ENCODE data around the gene FAM53B. TPM values are rescaled to one million over a fixed set of nuclear protein-coding genes. Genes with fewer than 3 reads are reported as not detected.
A peak's percentile ranks its signal among the peaks of the same experiment; 100 is the strongest.
"Not testable (repeated sequence)": the region's sequence is repeated elsewhere in the genome, so short reads cannot be mapped to it uniquely, and the experiment has no call there.

Gene FAM53B
- total RNA-seq, 1 donor from 2014 or later, result 27.1 TPM

- DNase-seq (ENCODE audit: low spot score), result no peak
Observed at GRCh38 chr10:124598196-124598595, 146.0 kb downstream of the FAM53B start.

- DNase-seq (ENCODE audit: low spot score), result no peak
Observed at GRCh38 chr10:124597846-124598165, 146.4 kb downstream of the FAM53B start.

- DNase-seq (ENCODE audit: low spot score), result no peak
Observed at GRCh38 chr10:124596962-124597845, 147.0 kb downstream of the FAM53B start.

- DNase-seq (ENCODE audit: low spot score), result no peak
Observed at GRCh38 chr10:124596116-124596785, 147.9 kb downstream of the FAM53B start.

- no peak for DNase-seq (ENCODE audit: low spot score)
Observed at GRCh38 chr10:124595143-124595883, 148.9 kb downstream of the FAM53B start.

- no peak for DNase-seq (ENCODE audit: low spot score)
Observed at GRCh38 chr10:124594240-124594639, 149.9 kb downstream of the FAM53B start.

- DNase-seq (ENCODE audit: low spot score), result no peak
Observed at GRCh38 chr10:124593431-124593985, 150.7 kb downstream of the FAM53B start.

GRCh38 chr10:124592736-124593430, 151.3 kb downstream of the FAM53B start:
- no peak for DNase-seq (ENCODE audit: low spot score)

- DNase-seq (ENCODE audit: low spot score), result no peak
Observed at GRCh38 chr10:124592101-124592500, 152.1 kb downstream of the FAM53B start.

- DNase-seq (ENCODE audit: low spot score), result no peak
Observed at GRCh38 chr10:124591123-124591495, 153.1 kb downstream of the FAM53B start.

GRCh38 chr10:124590216-124591122, 153.7 kb downstream of the FAM53B start:
- no peak for DNase-seq (ENCODE audit: low spot score)

- no peak for DNase-seq (ENCODE audit: low spot score)
Observed at GRCh38 chr10:124589491-124590041, 154.6 kb downstream of the FAM53B start.

GRCh38 chr10:124588736-124589490, 155.3 kb downstream of the FAM53B start:
- peak; percentile 52 for DNase-seq (ENCODE audit: low spot score)

GRCh38 chr10:124588341-124588735, 155.8 kb downstream of the FAM53B start:
- not testable (repeated sequence) for DNase-seq (ENCODE audit: low spot score)

- no peak for DNase-seq (ENCODE audit: low spot score)
Observed at GRCh38 chr10:124587811-124588211, 156.4 kb downstream of the FAM53B start.

GRCh38 chr10:124586142-124586541, 158.0 kb downstream of the FAM53B start:
- DNase-seq (ENCODE audit: low spot score), result no peak

GRCh38 chr10:124579011-124579399, 165.2 kb downstream of the FAM53B start:
- DNase-seq (ENCODE audit: low spot score), result no peak

GRCh38 chr10:124578231-124579010, 165.8 kb downstream of the FAM53B start:
- no peak for DNase-seq (ENCODE audit: low spot score)

- no peak for DNase-seq (ENCODE audit: low spot score)
Observed at GRCh38 chr10:124577651-124578050, 166.5 kb downstream of the FAM53B start.
